MCF 10A (cell line): ENCODE data around the gene GNAL. TPM values are rescaled to one million over a fixed set of nuclear protein-coding genes. Genes with fewer than 3 reads are reported as not detected.

Source experiments
- BruUV-seq: library from RNA; stranded (reverse); fragments of 400-500 nt; replicated peaks from 2 replicates; lab custom pipeline; 2021; lab: Mats Ljungman, UMichigan
- CTCF ChIA-PET: fragments of 300-600 bp; sonication (Branson Sonifier 250); formaldehyde crosslinking; extraction: SDS; loops from one replicate; lab custom pipeline; 2021; ENCODE audit warnings: antibody characterized with exemption, inconsistent platforms; lab: Yijun Ruan, JAX
- POLR2A ChIA-PET: fragments of 300-600, 350-650 bp; sonication (Branson Sonifier 250); formaldehyde crosslinking; extraction: SDS; loops from one replicate; lab custom pipeline; 2020; ENCODE audit warnings: antibody characterized with exemption, inconsistent platforms; lab: Yijun Ruan, JAX
- DNase-seq: peaks from one replicate; pipeline ENCODE4 v3.0.0-alpha.2; 2018; ENCODE audit not compliant: unreplicated experiment
- H3K27ac Mint-ChIP-seq: one replicate; pipeline ENCODE4 v1.8.0; 2022; ENCODE audit warnings: mild to moderate bottlenecking, low read depth, mixed read lengths; ENCODE audit not compliant: unreplicated experiment
- H3K27me3 Mint-ChIP-seq: one replicate; pipeline ENCODE4 v1.8.0; 2022; ENCODE audit warnings: mixed read lengths; ENCODE audit not compliant: insufficient read depth, unreplicated experiment
- H3K36me3 Mint-ChIP-seq: one replicate; pipeline ENCODE4 v1.8.0; 2022; ENCODE audit warnings: mild to moderate bottlenecking, moderate library complexity, mixed read lengths; ENCODE audit not compliant: insufficient read depth, unreplicated experiment
- H3K4me1 Mint-ChIP-seq: one replicate; pipeline ENCODE4 v1.8.0; 2022; ENCODE audit warnings: mixed read lengths; ENCODE audit not compliant: insufficient read depth, unreplicated experiment
- H3K4me3 Mint-ChIP-seq: one replicate; pipeline ENCODE4 v1.8.0; 2022; ENCODE audit warnings: mild to moderate bottlenecking, moderate library complexity, mixed read lengths; ENCODE audit not compliant: unreplicated experiment
- H3K9me3 Mint-ChIP-seq: one replicate; pipeline ENCODE4 v1.8.0; 2022; ENCODE audit warnings: mixed read lengths; ENCODE audit not compliant: unreplicated experiment
- CTCF ChIP-seq: fragments of 200-600 bp; IDR thresholded peaks from one replicate; pipeline ENCODE4 v1.8.0; 2022; ENCODE audit warnings: antibody characterized with exemption, mild to moderate bottlenecking; ENCODE audit not compliant: unreplicated experiment
- intact Hi-C: fragments of 100-400 bp; cut with micrococcal nuclease; formaldehyde crosslinking; loops from 2 replicates; pipeline ENCODE4 v1.14.1; 2022
- total RNA-seq: library from RNA; stranded (reverse); gene quantifications from 2 replicates; pipeline ENCODE4 v1.2.3, GENCODE V29; 2022

Gene GNAL
- total RNA-seq, 1 experiment from 2014 or later = 1.6 TPM

- peak; percentile 38 for DNase-seq
Observed at GRCh38 chr18:11736656-11737055, 47.6 kb downstream of the GNAL start.

GRCh38 chr18:11739893-11740292 lies 50.8 kb downstream of the GNAL start:
- DNase-seq = no peak
- Mint-ChIP-seq H3K4me3 (no peak overlapping the region), H3K36me3 (no peaks in the 10 kb centered on the region), H3K27me3 (peaks cover 41% of the 10 kb centered on the region), H3K27ac (no peak overlapping the region), H3K4me1 (no peaks in the 10 kb centered on the region), H3K9me3 (no peaks in the 10 kb centered on the region)
- BruUV-seq = no TSS peak
- no peak for TF ChIP-seq CTCF
- intact Hi-C loops = no loop called here
- ChIA-PET CTCF (interaction anchor here (0.8 to 4.2 kb wide), 5 partner anchors 10 to 114 kb away, joined by 3 to 56 read pairs (median 4); no protein-coding TSS in a partner anchor), POLR2A (no interaction called here)

More at GRCh38 chr18:11736656-11737055, 47.6 kb downstream of the GNAL start:
- H3K27ac Mint-ChIP-seq = no peak overlapping the region
- ChIA-PET POLR2A (interaction anchor here (0.8 to 1.5 kb wide), 6 partner anchors 8 to 114 kb away, joined by 3 to 5 read pairs (median 4); no protein-coding TSS in a partner anchor), CTCF (interaction anchor here (0.6 to 14.8 kb wide), 8 partner anchors 9 to 311 kb away, joined by 3 to 347 read pairs (median 4); no protein-coding TSS in a partner anchor)
- H3K27me3 Mint-ChIP-seq = peaks cover 33% of the 10 kb centered on the region
- H3K9me3 Mint-ChIP-seq = no peaks in the 10 kb centered on the region
- no peaks in the 10 kb centered on the region for H3K4me1 Mint-ChIP-seq
- intact Hi-C loops = no loop called here
- H3K36me3 Mint-ChIP-seq = no peaks in the 10 kb centered on the region
- TF ChIP-seq CTCF = no peak
- BruUV-seq = no TSS peak
- no peak overlapping the region for H3K4me3 Mint-ChIP-seq

GRCh38 chr18:11740461-11740860 lies 51.4 kb downstream of the GNAL start:
- no peaks in the 10 kb centered on the region for H3K9me3 Mint-ChIP-seq
- CTCF ChIA-PET = interaction anchor here (0.6 to 4.2 kb wide), 11 partner anchors 9 to 296 kb away, joined by 3 to 56 read pairs (median 3); no protein-coding TSS in a partner anchor
- no peaks in the 10 kb centered on the region for H3K4me1 Mint-ChIP-seq
- DNase-seq = no peak
- H3K36me3 Mint-ChIP-seq = no peaks in the 10 kb centered on the region
- H3K4me3 Mint-ChIP-seq = no peak overlapping the region
- no peak overlapping the region for H3K27ac Mint-ChIP-seq
- peaks cover 35% of the 10 kb centered on the region for H3K27me3 Mint-ChIP-seq
- intact Hi-C loops = no loop called here
- no peak for TF ChIP-seq CTCF
- POLR2A ChIA-PET = interaction anchor here (1.0 kb wide), 1 partner anchor 85 kb away, joined by 3 read pairs; no protein-coding TSS in a partner anchor
- BruUV-seq = no TSS peak

GRCh38 chr18:11741505-11742145 lies 52.6 kb downstream of the GNAL start:
- ChIA-PET CTCF (interaction anchor here (0.5 to 4.2 kb wide), 11 partner anchors 9 to 239 kb away, joined by 3 to 56 read pairs (median 3); no protein-coding TSS in a partner anchor), POLR2A (interaction anchor here (1.2 kb wide), 1 partner anchor 87 kb away, joined by 5 read pairs; no protein-coding TSS in a partner anchor)
- no peaks in the 10 kb centered on the region for H3K4me1 Mint-ChIP-seq
- no TSS peak for BruUV-seq
- peak; percentile 40 for DNase-seq
- H3K27ac Mint-ChIP-seq = no peak overlapping the region
- intact Hi-C loops = no loop called here
- H3K27me3 Mint-ChIP-seq = peaks cover 33% of the 10 kb centered on the region
- H3K4me3 Mint-ChIP-seq = no peak overlapping the region
- no peaks in the 10 kb centered on the region for H3K36me3 Mint-ChIP-seq
- no peaks in the 10 kb centered on the region for H3K9me3 Mint-ChIP-seq
- TF ChIP-seq CTCF = peak; percentile 48
